Measurements from ENCODE around the gene RABL6. TPM values are rescaled to one million over a fixed set of nuclear protein-coding genes. Genes with fewer than 3 reads are reported as not detected.
A peak's percentile ranks its signal among the peaks of the same experiment; 100 is the strongest.

RABL6 gene
- total RNA-seq, 2 donors from 2014 or later: 126 to 163 TPM

DNA sequence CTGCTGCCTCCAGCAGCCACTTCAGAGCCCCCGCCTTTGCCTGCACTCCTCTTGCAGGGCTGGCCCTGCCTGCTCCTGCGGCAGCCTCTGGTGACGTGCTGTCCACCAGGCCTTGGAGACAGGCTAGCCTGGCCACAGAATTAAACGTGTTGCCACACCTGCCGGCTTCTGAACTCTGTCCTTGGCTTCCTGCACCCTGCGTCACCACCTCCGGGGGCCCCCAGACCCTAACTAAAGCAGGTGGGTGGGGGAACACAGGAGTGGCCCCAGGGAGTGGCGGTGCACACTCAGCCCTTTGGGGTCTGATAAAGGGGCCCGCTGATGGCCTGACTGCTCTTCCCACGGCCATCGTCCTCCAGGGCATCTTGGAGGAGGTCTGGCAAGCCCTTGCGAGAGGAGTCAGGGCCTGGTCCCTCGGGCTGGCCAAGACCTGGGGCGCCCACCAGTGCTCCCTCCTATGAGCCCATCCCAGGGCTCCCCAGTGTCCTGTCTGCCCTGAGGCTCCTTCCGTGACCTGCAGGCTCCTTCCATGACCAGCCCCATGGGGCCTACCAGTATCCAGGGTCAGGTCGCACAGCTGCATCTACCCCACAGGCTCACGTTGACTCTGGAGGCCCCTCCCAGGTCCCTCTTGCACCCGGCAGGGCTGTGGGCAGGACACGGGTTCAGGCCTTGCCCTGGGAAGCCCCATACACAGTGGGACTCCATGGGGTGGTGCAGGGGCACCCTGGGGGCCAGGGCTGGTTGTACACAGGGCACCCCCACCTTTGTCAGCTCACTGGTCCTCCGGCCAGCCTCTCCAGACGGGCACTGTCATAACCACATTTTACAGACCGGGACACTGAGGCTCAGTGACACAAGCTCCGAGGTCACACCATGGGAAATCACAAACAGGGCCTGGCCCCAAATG lies 43.4 kb downstream of the RABL6 start:
- TF ChIP-seq, protein P1, sequence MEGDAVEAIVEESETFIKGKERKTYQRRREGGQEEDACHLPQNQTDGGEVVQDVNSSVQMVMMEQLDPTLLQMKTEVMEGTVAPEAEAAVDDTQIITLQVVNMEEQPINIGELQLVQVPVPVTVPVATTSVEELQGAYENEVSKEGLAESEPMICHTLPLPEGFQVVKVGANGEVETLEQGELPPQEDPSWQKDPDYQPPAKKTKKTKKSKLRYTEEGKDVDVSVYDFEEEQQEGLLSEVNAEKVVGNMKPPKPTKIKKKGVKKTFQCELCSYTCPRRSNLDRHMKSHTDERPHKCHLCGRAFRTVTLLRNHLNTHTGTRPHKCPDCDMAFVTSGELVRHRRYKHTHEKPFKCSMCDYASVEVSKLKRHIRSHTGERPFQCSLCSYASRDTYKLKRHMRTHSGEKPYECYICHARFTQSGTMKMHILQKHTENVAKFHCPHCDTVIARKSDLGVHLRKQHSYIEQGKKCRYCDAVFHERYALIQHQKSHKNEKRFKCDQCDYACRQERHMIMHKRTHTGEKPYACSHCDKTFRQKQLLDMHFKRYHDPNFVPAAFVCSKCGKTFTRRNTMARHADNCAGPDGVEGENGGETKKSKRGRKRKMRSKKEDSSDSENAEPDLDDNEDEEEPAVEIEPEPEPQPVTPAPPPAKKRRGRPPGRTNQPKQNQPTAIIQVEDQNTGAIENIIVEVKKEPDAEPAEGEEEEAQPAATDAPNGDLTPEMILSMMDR (IDR thresholded peaks at IDR 0.05): no peak
- intact Hi-C loops (cut with DNase I): no loop called here
- H3K36me3 ChIP-seq: no peaks in the 10 kb centered on the region
- H3K27ac ChIP-seq: no peak overlapping the region
- H3K9me3 ChIP-seq: no peaks in the 10 kb centered on the region
- peaks cover 6% of the 10 kb centered on the region for H3K4me1 ChIP-seq
- H3K9ac ChIP-seq (ENCODE audit: low read depth in 2 of 2, low read length in 2 of 2): no peak overlapping the region
- no peak for DNase-seq
- no peak overlapping the region for H3K4me3 ChIP-seq
- peaks cover 4% of the 10 kb centered on the region for H3K27me3 ChIP-seq

DNA sequence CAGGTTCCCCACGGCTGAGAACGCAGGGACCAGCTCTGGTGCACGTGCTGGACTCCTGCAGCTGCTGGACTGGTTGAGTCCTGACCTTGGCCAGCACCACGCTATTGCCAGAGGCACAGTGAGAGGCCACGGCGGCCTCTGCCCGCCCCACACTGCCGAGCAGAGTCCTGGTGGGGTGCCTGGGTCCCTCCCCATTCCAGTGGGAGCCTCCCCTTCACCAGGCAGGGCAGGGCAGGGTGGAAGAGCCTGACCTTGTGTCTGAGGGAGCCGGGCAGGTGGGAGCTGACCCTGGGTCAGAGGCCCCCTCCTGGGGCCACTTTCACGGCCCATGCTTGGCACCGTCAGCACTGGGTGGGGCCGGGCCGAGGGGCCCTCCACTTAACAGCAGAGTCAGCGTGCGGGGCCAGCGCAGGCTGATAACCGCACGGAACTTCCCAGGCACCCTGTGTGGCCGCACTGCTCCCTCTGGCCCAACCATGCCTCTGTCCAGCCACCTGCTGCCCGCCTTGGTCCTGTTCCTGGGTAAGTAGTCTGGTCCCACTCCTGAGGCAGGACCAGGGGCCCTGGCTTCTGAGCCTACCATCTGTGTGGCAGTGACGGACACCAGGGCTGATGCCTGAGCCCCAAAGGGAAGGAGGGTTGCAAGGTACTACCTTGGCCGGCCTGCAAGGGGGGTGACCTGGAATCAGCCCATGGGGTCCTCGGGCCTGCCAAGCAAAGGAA lies 44.4 kb downstream of the RABL6 start, which contains the start of gene MAMDC4:
MAMDC4 (plus strand) TSS at position 406 of the 723 bp plus-strand sequence; CDS start at position 477, 71 bp downstream.
- H3K4me1 ChIP-seq: peaks cover 6% of the 10 kb centered on the region
- H3K9ac ChIP-seq (ENCODE audit: low read depth in 2 of 2, low read length in 2 of 2): peak within 1 kb of the TSS in 1 of 2 donors; percentile 24
- peak; percentile 17 for DNase-seq
- intact Hi-C loops (cut with DNase I): no loop called here
- no peaks in the 10 kb centered on the region for H3K9me3 ChIP-seq
- H3K27me3 ChIP-seq: no peaks in the 10 kb centered on the region
- H3K4me3 ChIP-seq: no peak within 1 kb of the TSS
- H3K27ac ChIP-seq: no peak within 1 kb of the TSS
- no peaks in the 10 kb centered on the region for H3K36me3 ChIP-seq
- TF ChIP-seq, protein P1 (IDR thresholded peaks at IDR 0.05): no peak

DNA sequence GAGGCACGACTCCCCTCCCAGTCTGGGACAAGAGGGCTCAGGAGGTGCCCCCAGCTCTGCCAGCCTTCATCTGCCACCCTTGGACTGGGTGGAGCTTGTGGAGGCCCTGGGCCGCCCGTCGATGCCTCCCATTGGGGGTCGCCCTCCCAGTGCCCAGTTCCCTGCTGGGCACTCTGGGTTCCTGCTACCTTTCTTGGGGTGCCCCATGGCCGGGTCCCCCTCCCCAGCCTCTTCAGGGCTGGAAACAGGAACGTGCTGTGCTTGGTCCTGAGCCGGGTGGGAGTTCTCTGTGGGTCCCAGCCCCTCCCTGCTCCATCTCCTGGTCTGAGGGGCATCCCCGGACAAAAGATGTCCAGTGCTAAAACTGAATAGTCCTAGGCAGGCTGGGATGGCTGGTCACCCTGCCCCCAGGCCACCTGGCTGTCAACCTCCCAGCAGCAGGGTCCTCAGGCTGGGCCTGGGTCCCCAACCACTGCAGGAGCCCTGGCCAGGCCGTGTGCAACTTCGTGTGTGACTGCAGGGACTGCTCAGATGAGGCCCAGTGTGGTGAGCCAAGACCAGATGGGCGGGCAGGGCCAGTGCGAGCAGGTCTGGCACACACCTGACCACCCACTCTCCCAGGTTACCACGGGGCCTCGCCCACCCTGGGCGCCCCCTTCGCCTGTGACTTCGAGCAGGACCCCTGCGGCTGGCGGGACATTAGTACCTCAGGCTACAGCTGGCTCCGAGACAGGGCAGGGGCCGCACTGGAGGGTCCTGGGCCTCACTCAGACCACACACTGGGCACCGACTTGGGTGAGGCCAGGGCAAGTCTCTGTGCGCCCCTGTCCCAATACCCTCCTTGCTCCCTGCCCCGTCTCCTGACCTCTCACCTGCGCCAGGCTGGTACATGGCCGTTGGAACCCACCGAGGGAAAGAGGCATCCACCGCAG lies 45.2 kb downstream of the RABL6 start:
- no peak overlapping the region for H3K4me3 ChIP-seq
- no peaks in the 10 kb centered on the region for H3K27me3 ChIP-seq
- H3K4me1 ChIP-seq: peaks cover 12% of the 10 kb centered on the region
- H3K36me3 ChIP-seq: no peaks in the 10 kb centered on the region
- peak overlapping the region in 1 of 2 donors; percentile 24 for H3K9ac ChIP-seq (ENCODE audit: low read depth in 2 of 2, low read length in 2 of 2)
- no peak overlapping the region for H3K27ac ChIP-seq
- H3K9me3 ChIP-seq: no peaks in the 10 kb centered on the region
- DNase-seq: peak; percentile 22
- TF ChIP-seq, protein P1 (IDR thresholded peaks at IDR 0.05): no peak
- intact Hi-C loops (cut with DNase I): no loop called here

DNA sequence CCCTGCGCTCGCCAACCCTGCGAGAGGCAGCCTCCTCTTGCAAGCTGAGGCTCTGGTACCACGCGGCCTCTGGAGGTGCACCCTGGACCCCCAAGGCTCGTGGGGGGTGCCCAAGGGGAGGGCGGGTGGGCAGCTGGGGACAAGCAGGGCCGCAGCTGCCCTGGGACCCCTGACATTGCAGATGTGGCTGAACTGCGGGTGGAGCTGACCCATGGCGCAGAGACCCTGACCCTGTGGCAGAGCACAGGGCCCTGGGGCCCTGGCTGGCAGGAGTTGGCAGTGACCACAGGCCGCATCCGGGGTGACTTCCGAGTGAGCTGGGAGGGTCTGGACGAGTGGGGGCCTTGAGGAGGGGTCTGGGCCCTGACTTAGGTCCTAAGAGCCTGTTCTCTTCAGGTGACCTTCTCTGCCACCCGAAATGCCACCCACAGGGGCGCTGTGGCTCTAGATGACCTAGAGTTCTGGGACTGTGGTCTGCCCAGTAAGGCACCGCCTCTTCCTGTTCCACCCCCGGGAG lies 45.9 kb downstream of the RABL6 start:
- DNase-seq: peak; percentile 26
- intact Hi-C loops (cut with DNase I): no loop called here
- no peak overlapping the region for H3K4me3 ChIP-seq

More for the DNA sequence above, 45.9 kb downstream of the RABL6 start:
- H3K9me3 ChIP-seq: no peaks in the 10 kb centered on the region
- H3K27me3 ChIP-seq: no peaks in the 10 kb centered on the region
- H3K4me1 ChIP-seq: peaks cover 18% of the 10 kb centered on the region
- TF ChIP-seq, protein P1 (IDR thresholded peaks at IDR 0.05): no peak
- no peak overlapping the region for H3K27ac ChIP-seq
- no peaks in the 10 kb centered on the region for H3K36me3 ChIP-seq
- H3K9ac ChIP-seq (ENCODE audit: low read depth in 2 of 2, low read length in 2 of 2): no peak overlapping the region
